Measurements from ENCODE around the gene SEZ6.
A peak's percentile ranks its signal among the peaks of the same experiment; 100 is the strongest.

Gene SEZ6

GRCh38 chr17:29048440-29049368 lies 42.9 kb upstream of the SEZ6 start:
- DNase-seq (ENCODE audit: low read depth) = no peak
- TF ChIP-seq CTCF (IDR thresholded peaks at IDR 0.05; ENCODE audit: insufficient read depth, low read depth, low read length, missing control alignments) = no peak
- no peak overlapping the region for H3K4me3 ChIP-seq (ENCODE audit: low read depth, low read length)

- no peak for DNase-seq (ENCODE audit: low read depth)
- TF ChIP-seq CTCF (IDR thresholded peaks at IDR 0.05; ENCODE audit: insufficient read depth, low read depth, low read length, missing control alignments) = no peak
- no peak overlapping the region for H3K4me3 ChIP-seq (ENCODE audit: low read depth, low read length)
Measured at GRCh38 chr17:29046473-29046839, 40.6 kb upstream of the SEZ6 start.

- TF ChIP-seq CTCF (IDR thresholded peaks at IDR 0.05; ENCODE audit: insufficient read depth, low read depth, low read length, missing control alignments) = no peak
- no peak for DNase-seq (ENCODE audit: low read depth)
- no peak overlapping the region for H3K4me3 ChIP-seq (ENCODE audit: low read depth, low read length)
Measured at GRCh38 chr17:29045734-29046472, 40.1 kb upstream of the SEZ6 start.

- no peak for TF ChIP-seq CTCF (IDR thresholded peaks at IDR 0.05; ENCODE audit: insufficient read depth, low read depth, low read length, missing control alignments)
- no peak overlapping the region for H3K4me3 ChIP-seq (ENCODE audit: low read depth, low read length)
- DNase-seq (ENCODE audit: low read depth) = no peak
Measured at GRCh38 chr17:29045026-29045425, 39.2 kb upstream of the SEZ6 start.

GRCh38 chr17:29043539-29044145 lies 37.8 kb upstream of the SEZ6 start:
- no peak for DNase-seq (ENCODE audit: low read depth)
- no peak for TF ChIP-seq CTCF (IDR thresholded peaks at IDR 0.05; ENCODE audit: insufficient read depth, low read depth, low read length, missing control alignments)
- H3K4me3 ChIP-seq (ENCODE audit: low read depth, low read length) = no peak overlapping the region

- DNase-seq (ENCODE audit: low read depth) = peak; percentile 18
- no peak for TF ChIP-seq CTCF (IDR thresholded peaks at IDR 0.05; ENCODE audit: insufficient read depth, low read depth, low read length, missing control alignments)
- no peak within 1 kb of the TSS for H3K4me3 ChIP-seq (ENCODE audit: low read depth, low read length)
Measured at GRCh38 chr17:29042679-29043538, 37.1 kb upstream of the SEZ6 start, which contains the start of gene PIPOX. TSS of gene PIPOX (plus strand) at chr17:29043141. CDS start at chr17:29043226, 85 bp downstream.
